ENCODE measurements around the gene HOXA13.

The HOXA13 gene

GRCh38 chr7:27215356-27215755 lies 15.5 kb upstream of the HOXA13 start:
- DNase-seq (ENCODE audit: insufficient read length, low spot score) (no peak), FAIRE-seq (no peak)
- no peak for TF ChIP-seq CTCF (IDR thresholded peaks at IDR 0.05; ENCODE audit: insufficient read depth, missing control alignments)

GRCh38 chr7:27214239-27214950 lies 14.5 kb upstream of the HOXA13 start:
- no peak for TF ChIP-seq CTCF (IDR thresholded peaks at IDR 0.05; ENCODE audit: insufficient read depth, missing control alignments)
- FAIRE-seq (no peak), DNase-seq (ENCODE audit: insufficient read length, low spot score) (no peak)

GRCh38 chr7:27213433-27214238 lies 13.7 kb upstream of the HOXA13 start:
- no peak for TF ChIP-seq CTCF (IDR thresholded peaks at IDR 0.05; ENCODE audit: insufficient read depth, missing control alignments)
- no peak for FAIRE-seq
- no peak for DNase-seq (ENCODE audit: insufficient read length, low spot score)

GRCh38 chr7:27212497-27213432 lies 12.9 kb upstream of the HOXA13 start:
- DNase-seq (ENCODE audit: insufficient read length, low spot score) = no peak
- FAIRE-seq = no peak
- no peak for TF ChIP-seq CTCF (IDR thresholded peaks at IDR 0.05; ENCODE audit: insufficient read depth, missing control alignments)

- no peak for FAIRE-seq
- no peak for DNase-seq (ENCODE audit: insufficient read length, low spot score)
- no peak for TF ChIP-seq CTCF (IDR thresholded peaks at IDR 0.05; ENCODE audit: insufficient read depth, missing control alignments)
Observed at GRCh38 chr7:27211764-27212204, 11.9 kb upstream of the HOXA13 start.

- no peak for FAIRE-seq
- no peak for TF ChIP-seq CTCF (IDR thresholded peaks at IDR 0.05; ENCODE audit: insufficient read depth, missing control alignments)
- DNase-seq (ENCODE audit: insufficient read length, low spot score) = no peak
Observed at GRCh38 chr7:27211084-27211446, 11.2 kb upstream of the HOXA13 start.

Data from D721Med (cell line).